HG02981 (cell line): ENCODE data around the gene TIRAP.

Source experiments
- ATAC-seq: cut with Tn5 transposase; IDR thresholded peaks from one replicate; pipeline ENCODE4 v1.9.1; 2021; ENCODE audit warnings: mild to moderate bottlenecking, moderate library complexity; ENCODE audit not compliant: unreplicated experiment

Gene TIRAP

GRCh38 chr11:126339863-126340434 is 57.1 kb downstream of the TIRAP start:
- no peak for ATAC-seq

GRCh38 chr11:126340960-126341606 is 58.2 kb downstream of the TIRAP start:
- ATAC-seq = no peak

- no peak for ATAC-seq
Measured at GRCh38 chr11:126341760-126342161, 58.9 kb downstream of the TIRAP start.

GRCh38 chr11:126343051-126343450 is 60.2 kb downstream of the TIRAP start:
- ATAC-seq = no peak
